C4-2B (cell line): Measurements from ENCODE around the gene SLITRK6.

Experiments used
- ZFX ChIP-seq: fragments of 450-650 bp; IDR thresholded peaks from 2 replicates; pipeline ENCODE4 v1.6.1; 2017
- TF ChIP-seq, protein P1 (sequence below): fragments of 450-650 bp; conservative IDR thresholded peaks from 2 replicates; pipeline ENCODE4 v1.5.1; 2017; ENCODE audit warnings: mild to moderate bottlenecking

DNA sequence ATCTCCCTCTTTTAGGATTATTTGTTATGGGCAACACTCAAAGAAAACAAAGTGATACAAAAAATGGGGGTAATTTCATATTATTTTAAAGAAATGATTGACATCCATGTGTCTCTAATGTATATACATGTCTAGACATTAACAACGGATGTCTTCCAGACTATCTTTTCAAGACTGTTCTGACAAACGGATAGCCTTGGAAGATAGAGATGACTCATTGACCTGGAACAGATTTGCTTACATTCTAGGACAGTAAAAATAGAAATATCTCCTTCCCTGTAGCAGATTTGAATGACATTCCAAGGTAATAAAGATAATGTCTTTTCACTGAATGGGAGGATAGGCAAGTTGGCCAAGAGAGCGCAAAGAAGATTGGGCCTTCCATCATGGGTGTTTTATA, 26.2 kb upstream of the SLITRK6 start:
- TF ChIP-seq, protein P1, sequence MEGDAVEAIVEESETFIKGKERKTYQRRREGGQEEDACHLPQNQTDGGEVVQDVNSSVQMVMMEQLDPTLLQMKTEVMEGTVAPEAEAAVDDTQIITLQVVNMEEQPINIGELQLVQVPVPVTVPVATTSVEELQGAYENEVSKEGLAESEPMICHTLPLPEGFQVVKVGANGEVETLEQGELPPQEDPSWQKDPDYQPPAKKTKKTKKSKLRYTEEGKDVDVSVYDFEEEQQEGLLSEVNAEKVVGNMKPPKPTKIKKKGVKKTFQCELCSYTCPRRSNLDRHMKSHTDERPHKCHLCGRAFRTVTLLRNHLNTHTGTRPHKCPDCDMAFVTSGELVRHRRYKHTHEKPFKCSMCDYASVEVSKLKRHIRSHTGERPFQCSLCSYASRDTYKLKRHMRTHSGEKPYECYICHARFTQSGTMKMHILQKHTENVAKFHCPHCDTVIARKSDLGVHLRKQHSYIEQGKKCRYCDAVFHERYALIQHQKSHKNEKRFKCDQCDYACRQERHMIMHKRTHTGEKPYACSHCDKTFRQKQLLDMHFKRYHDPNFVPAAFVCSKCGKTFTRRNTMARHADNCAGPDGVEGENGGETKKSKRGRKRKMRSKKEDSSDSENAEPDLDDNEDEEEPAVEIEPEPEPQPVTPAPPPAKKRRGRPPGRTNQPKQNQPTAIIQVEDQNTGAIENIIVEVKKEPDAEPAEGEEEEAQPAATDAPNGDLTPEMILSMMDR: no peak
- TF ChIP-seq ZFX: no peak
